HG03064 (cell line): ENCODE data around the gene ALDH7A1.
A peak's percentile ranks its signal among the peaks of the same experiment; 100 is the strongest.

Source experiments
- ATAC-seq: cut with Tn5 transposase; IDR thresholded peaks from one replicate; pipeline ENCODE4 v1.9.1; 2021; ENCODE audit warnings: low read depth; ENCODE audit not compliant: unreplicated experiment

The ALDH7A1 gene

GRCh38 chr5:126512451-126512850 lies 82.6 kb downstream of the ALDH7A1 start:
- no peak for ATAC-seq

GRCh38 chr5:126511961-126512360 lies 83.1 kb downstream of the ALDH7A1 start:
- no peak for ATAC-seq

GRCh38 chr5:126509339-126509738 lies 85.7 kb downstream of the ALDH7A1 start:
- ATAC-seq: no peak

- no peak for ATAC-seq
Measured at GRCh38 chr5:126508962-126509279, 86.1 kb downstream of the ALDH7A1 start.

GRCh38 chr5:126508251-126508961 lies 86.6 kb downstream of the ALDH7A1 start:
- ATAC-seq: no peak

GRCh38 chr5:126506079-126506478 lies 88.9 kb downstream of the ALDH7A1 start:
- no peak for ATAC-seq

- ATAC-seq: no peak
Measured at GRCh38 chr5:126503602-126504104, 91.4 kb downstream of the ALDH7A1 start.

- no peak for ATAC-seq
Measured at GRCh38 chr5:126501448-126501847, 93.6 kb downstream of the ALDH7A1 start.

- ATAC-seq: peak; percentile 59
Measured at GRCh38 chr5:126499853-126500342, 95.1 kb downstream of the ALDH7A1 start.

- ATAC-seq: no peak
Measured at GRCh38 chr5:126499278-126499677, 95.7 kb downstream of the ALDH7A1 start.

- no peak for ATAC-seq
Measured at GRCh38 chr5:126497506-126497905, 97.5 kb downstream of the ALDH7A1 start.

- no peak for ATAC-seq
Measured at GRCh38 chr5:126494393-126494792, 100.6 kb downstream of the ALDH7A1 start.

GRCh38 chr5:126492939-126493338 lies 102.1 kb downstream of the ALDH7A1 start:
- no peak for ATAC-seq

GRCh38 chr5:126490167-126490940 lies 104.7 kb downstream of the ALDH7A1 start:
- ATAC-seq: no peak

GRCh38 chr5:126488443-126489065 lies 106.5 kb downstream of the ALDH7A1 start:
- no peak for ATAC-seq

GRCh38 chr5:126487596-126487995 lies 107.4 kb downstream of the ALDH7A1 start:
- no peak for ATAC-seq

GRCh38 chr5:126486332-126486731 lies 108.7 kb downstream of the ALDH7A1 start:
- no peak for ATAC-seq

- no peak for ATAC-seq
Measured at GRCh38 chr5:126484253-126484652, 110.8 kb downstream of the ALDH7A1 start.

- ATAC-seq: no peak
Measured at GRCh38 chr5:126483156-126483555, 111.9 kb downstream of the ALDH7A1 start.

- no peak for ATAC-seq
Measured at GRCh38 chr5:126482591-126482990, 112.4 kb downstream of the ALDH7A1 start.

GRCh38 chr5:126481243-126481642 lies 113.8 kb downstream of the ALDH7A1 start:
- ATAC-seq: no peak
